GM23338 (cell line): Measurements from ENCODE around the gene ERH. TPM values are rescaled to one million over a fixed set of nuclear protein-coding genes. Genes with fewer than 3 reads are reported as not detected.
A peak's percentile ranks its signal among the peaks of the same experiment; 100 is the strongest.

Experiments used
- ATAC-seq: fragments of 200-7000 bp; cut with Tn5 transposase; 3 replicates; pipeline ENCODE4 v1.9.1; 2020
- DNase-seq: peaks from one replicate; pipeline ENCODE4 v3.0.0-alpha.2; 2015; ENCODE audit warnings: low spot score
- H2AFZ ChIP-seq: fragments of 200-600 bp; sonication (generic); 2 replicates; pipeline ENCODE4 v1.8.0; 2016; ENCODE audit warnings: antibody characterized with exemption, mild to moderate bottlenecking, moderate library complexity
- H3F3A ChIP-seq: fragments of 200-600 bp; sonication (generic); replicated peaks from 2 replicates; pipeline ENCODE4 v1.8.0; 2017; ENCODE audit warnings: antibody characterized with exemption, mixed run types, low read depth
- H3K27ac ChIP-seq: fragments of 200-600 bp; sonication (generic); 2 replicates; pipeline ENCODE4 v1.6.1; 2016; ENCODE audit warnings: low read depth
- H3K27me3 ChIP-seq: fragments of 200-600 bp; sonication (generic); 2 replicates; pipeline ENCODE4 v1.8.0; 2016; ENCODE audit warnings: mild to moderate bottlenecking, mixed run types, moderate library complexity; ENCODE audit not compliant: insufficient read depth
- H3K36me3 ChIP-seq: fragments of 200-600 bp; sonication (generic); 2 replicates; pipeline ENCODE4 v1.8.0; 2016; ENCODE audit warnings: mild to moderate bottlenecking; ENCODE audit not compliant: insufficient read depth
- H3K4me1 ChIP-seq: fragments of 200-600 bp; sonication (generic); 2 replicates; pipeline ENCODE4 v1.8.0; 2016; ENCODE audit warnings: mild to moderate bottlenecking, moderate library complexity; ENCODE audit not compliant: insufficient read depth
- H3K4me2 ChIP-seq: fragments of 200-600 bp; sonication (generic); 2 replicates; pipeline ENCODE4 v1.7.1; 2017; ENCODE audit warnings: mixed run types
- H3K4me3 ChIP-seq: fragments of 200-600 bp; sonication (generic); 2 replicates; pipeline ENCODE4 v1.6.1; 2016; ENCODE audit warnings: mixed run types
- H3K79me2 ChIP-seq: fragments of 200-600 bp; sonication (generic); replicated peaks from 2 replicates; pipeline ENCODE4 v1.8.0; 2017; ENCODE audit warnings: mild to moderate bottlenecking; ENCODE audit not compliant: insufficient read depth
- H3K9me2 ChIP-seq: fragments of 200-600 bp; sonication (generic); 2 replicates; pipeline ENCODE4 v1.8.0; 2017; ENCODE audit not compliant: insufficient read depth
- H4K20me1 ChIP-seq: fragments of 200-600 bp; sonication (generic); replicated peaks from 2 replicates; pipeline ENCODE4 v1.8.0; 2017; ENCODE audit warnings: mild to moderate bottlenecking; ENCODE audit not compliant: insufficient read depth
- H3K27ac Mint-ChIP-seq: 2 replicates; pipeline ENCODE4 v1.8.0; 2020; ENCODE audit warnings: inconsistent platforms, mild to moderate bottlenecking, moderate library complexity, mixed read lengths
- H3K27me3 Mint-ChIP-seq: 3 replicates; pipeline ENCODE4 v1.8.0; 2022; ENCODE audit warnings: low read depth, mild to moderate bottlenecking, moderate library complexity, mixed read lengths, inconsistent platforms; ENCODE audit not compliant: insufficient read depth, poor library complexity
- H3K36me3 Mint-ChIP-seq: 3 replicates; pipeline ENCODE4 v1.8.0; 2021; ENCODE audit warnings: low read depth, mild to moderate bottlenecking, inconsistent platforms, moderate library complexity, mixed read lengths
- H3K4me1 Mint-ChIP-seq: 3 replicates; pipeline ENCODE4 v1.8.0; 2020; ENCODE audit warnings: mild to moderate bottlenecking, inconsistent platforms, mixed read lengths
- H3K4me3 Mint-ChIP-seq: 3 replicates; pipeline ENCODE4 v1.8.0; 2021; ENCODE audit warnings: moderate library complexity, mild to moderate bottlenecking, inconsistent platforms, mixed read lengths
- H3K9me3 Mint-ChIP-seq: 3 replicates; pipeline ENCODE4 v1.8.0; 2020; ENCODE audit warnings: moderate library complexity, mild to moderate bottlenecking, inconsistent platforms, mixed read lengths
- CREB1 ChIP-seq: fragments of 250-450 bp; sonication (Bioruptor Pico); IDR thresholded peaks from 2 replicates; pipeline ENCODE4 v1.5.0; 2020; ENCODE audit warnings: low read depth, mild to moderate bottlenecking, moderate library complexity
- CTCF ChIP-seq, 2 experiments: fragments of 200-600 bp in 1 of 2; sonication (generic) in 1 of 2; conservative IDR thresholded peaks; 2 replicates each; pipeline versions ENCODE4 v1.5.1 to v1.6.1; 2016 to 2017; ENCODE audit warnings: antibody characterized with exemption in 2 of 2, low read depth in 2 of 2, mild to moderate bottlenecking in 2 of 2, moderate library complexity in 1 of 2
- POLR2AphosphoS5 ChIP-seq: IDR thresholded peaks from 2 replicates; pipeline ENCODE4 v1.6.1; 2016; ENCODE audit warnings: antibody characterized with exemption, low read depth
- STAT1 ChIP-seq: IDR thresholded peaks from one replicate; pipeline ENCODE4 v1.6.1; 2016; ENCODE audit warnings: antibody characterized with exemption; ENCODE audit not compliant: unreplicated experiment
- ZNF114 ChIP-seq: fragments of 250-450 bp; sonication (Bioruptor Pico); IDR thresholded peaks from 2 replicates; pipeline ENCODE4 v1.5.0; 2020; ENCODE audit warnings: mild to moderate bottlenecking, moderate library complexity
- polyA plus RNA-seq: library from polyadenylated mRNA; unstranded; fragments of >200 nt; fragmentation: Nextera tagmentation; extraction: Ambion mirVana; gene quantifications from 2 replicates; pipeline ENCODE4 v1.2.1, GENCODE V29; 2016
- total RNA-seq: library from RNA; depleted of rRNA; stranded (reverse); fragments of >200 nt; shearing (Covaris generic); gene quantifications from 2 replicates; pipeline ENCODE4 v1.2.3, GENCODE V29; 2014
- TF ChIP-seq, protein P1 (sequence below): IDR thresholded peaks from 2 replicates; pipeline ENCODE4 v1.6.1; 2016; ENCODE audit warnings: antibody characterized with exemption
- TF ChIP-seq, protein P2 (sequence below): fragments of 250-450 bp; sonication (Bioruptor Pico); IDR thresholded peaks from 2 replicates; pipeline ENCODE4 v1.5.0; 2020; ENCODE audit warnings: mild to moderate bottlenecking, moderate library complexity

The ERH gene
- total and polyA plus RNA-seq, 2 experiments from 2014 or later, result 188 to 545 TPM

- no peaks in the 10 kb centered on the region for H3F3A ChIP-seq
- peaks cover 24% of the 10 kb centered on the region; the same call in 2 of the 3 replicates for H3K36me3 Mint-ChIP-seq
- H3K4me2 ChIP-seq, result no peak overlapping the region
- TF ChIP-seq STAT1, result no peak
- no peaks in the 10 kb centered on the region for H3K27me3 ChIP-seq
- no peak overlapping the region for H3K4me3 Mint-ChIP-seq
- H4K20me1 ChIP-seq, result peaks cover 12% of the 10 kb centered on the region
- no peak overlapping the region for H3K27ac Mint-ChIP-seq
- ATAC-seq (no peak), DNase-seq (no peak)
- H3K36me3 ChIP-seq, result peaks cover 14% of the 10 kb centered on the region
- no peaks in the 10 kb centered on the region for H3K79me2 ChIP-seq
- H2AFZ ChIP-seq, result no peak overlapping the region
- no peaks in the 10 kb centered on the region for H3K9me2 ChIP-seq
- H3K4me1 ChIP-seq, result no peaks in the 10 kb centered on the region
- H3K4me3 ChIP-seq, result no peak overlapping the region
- no peak overlapping the region for H3K27ac ChIP-seq
- peaks cover 5% of the 10 kb centered on the region; the same call in 1 of the 3 replicates for H3K9me3 Mint-ChIP-seq
- peaks cover 2% of the 10 kb centered on the region; the same call in 1 of the 3 replicates for H3K4me1 Mint-ChIP-seq
- H3K27me3 Mint-ChIP-seq, result peaks cover 5% of the 10 kb centered on the region
These were observed 26.0 kb downstream of the ERH start for GRCh38 chr14:69372146-69372545.

DNA sequence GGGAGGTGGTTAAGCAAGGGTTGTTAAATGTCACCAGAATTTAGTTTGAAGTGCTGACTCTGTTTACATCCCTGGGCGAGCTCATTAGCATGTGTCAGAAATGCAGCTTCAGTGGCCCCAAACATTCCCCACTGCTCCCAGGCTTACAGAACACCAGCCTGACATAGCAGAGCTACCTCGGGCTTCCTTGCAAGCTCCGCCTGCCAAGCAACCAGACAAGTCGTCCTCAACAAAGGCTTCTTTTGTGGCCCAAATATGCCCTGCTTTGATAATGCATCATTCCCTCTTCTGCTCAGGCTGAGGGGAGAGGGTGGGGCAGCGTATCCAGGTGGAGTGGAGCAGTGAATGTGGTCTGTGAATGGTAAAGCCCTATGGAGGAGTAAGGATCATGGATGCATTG lies 28.0 kb downstream of the ERH start:
- Mint-ChIP-seq H3K27me3 (peaks cover 2% of the 10 kb centered on the region), H3K27ac (no peak overlapping the region), H3K9me3 (no peaks in the 10 kb centered on the region), H3K36me3 (peaks cover 4% of the 10 kb centered on the region; the same call in 1 of the 3 replicates), H3K4me1 (peaks cover 2% of the 10 kb centered on the region; the same call in 1 of the 3 replicates), H3K4me3 (no peak overlapping the region)
- Histone ChIP-seq H2AFZ (no peak overlapping the region), H4K20me1 (peaks cover 7% of the 10 kb centered on the region), H3F3A (no peaks in the 10 kb centered on the region), H3K9me2 (no peaks in the 10 kb centered on the region), H3K36me3 (no peaks in the 10 kb centered on the region; the same call in 1 of the 2 replicates), H3K4me1 (no peaks in the 10 kb centered on the region), H3K27me3 (no peaks in the 10 kb centered on the region), H3K4me3 (no peak overlapping the region), H3K79me2 (no peaks in the 10 kb centered on the region), H3K4me2 (no peak overlapping the region), H3K27ac (no peak overlapping the region)
- ATAC-seq, result peak; percentile 62
- TF ChIP-seq STAT1, result no peak
- TF ChIP-seq, protein P1, sequence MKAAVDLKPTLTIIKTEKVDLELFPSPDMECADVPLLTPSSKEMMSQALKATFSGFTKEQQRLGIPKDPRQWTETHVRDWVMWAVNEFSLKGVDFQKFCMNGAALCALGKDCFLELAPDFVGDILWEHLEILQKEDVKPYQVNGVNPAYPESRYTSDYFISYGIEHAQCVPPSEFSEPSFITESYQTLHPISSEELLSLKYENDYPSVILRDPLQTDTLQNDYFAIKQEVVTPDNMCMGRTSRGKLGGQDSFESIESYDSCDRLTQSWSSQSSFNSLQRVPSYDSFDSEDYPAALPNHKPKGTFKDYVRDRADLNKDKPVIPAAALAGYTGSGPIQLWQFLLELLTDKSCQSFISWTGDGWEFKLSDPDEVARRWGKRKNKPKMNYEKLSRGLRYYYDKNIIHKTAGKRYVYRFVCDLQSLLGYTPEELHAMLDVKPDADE, result no peak
- TF ChIP-seq, protein P2, sequence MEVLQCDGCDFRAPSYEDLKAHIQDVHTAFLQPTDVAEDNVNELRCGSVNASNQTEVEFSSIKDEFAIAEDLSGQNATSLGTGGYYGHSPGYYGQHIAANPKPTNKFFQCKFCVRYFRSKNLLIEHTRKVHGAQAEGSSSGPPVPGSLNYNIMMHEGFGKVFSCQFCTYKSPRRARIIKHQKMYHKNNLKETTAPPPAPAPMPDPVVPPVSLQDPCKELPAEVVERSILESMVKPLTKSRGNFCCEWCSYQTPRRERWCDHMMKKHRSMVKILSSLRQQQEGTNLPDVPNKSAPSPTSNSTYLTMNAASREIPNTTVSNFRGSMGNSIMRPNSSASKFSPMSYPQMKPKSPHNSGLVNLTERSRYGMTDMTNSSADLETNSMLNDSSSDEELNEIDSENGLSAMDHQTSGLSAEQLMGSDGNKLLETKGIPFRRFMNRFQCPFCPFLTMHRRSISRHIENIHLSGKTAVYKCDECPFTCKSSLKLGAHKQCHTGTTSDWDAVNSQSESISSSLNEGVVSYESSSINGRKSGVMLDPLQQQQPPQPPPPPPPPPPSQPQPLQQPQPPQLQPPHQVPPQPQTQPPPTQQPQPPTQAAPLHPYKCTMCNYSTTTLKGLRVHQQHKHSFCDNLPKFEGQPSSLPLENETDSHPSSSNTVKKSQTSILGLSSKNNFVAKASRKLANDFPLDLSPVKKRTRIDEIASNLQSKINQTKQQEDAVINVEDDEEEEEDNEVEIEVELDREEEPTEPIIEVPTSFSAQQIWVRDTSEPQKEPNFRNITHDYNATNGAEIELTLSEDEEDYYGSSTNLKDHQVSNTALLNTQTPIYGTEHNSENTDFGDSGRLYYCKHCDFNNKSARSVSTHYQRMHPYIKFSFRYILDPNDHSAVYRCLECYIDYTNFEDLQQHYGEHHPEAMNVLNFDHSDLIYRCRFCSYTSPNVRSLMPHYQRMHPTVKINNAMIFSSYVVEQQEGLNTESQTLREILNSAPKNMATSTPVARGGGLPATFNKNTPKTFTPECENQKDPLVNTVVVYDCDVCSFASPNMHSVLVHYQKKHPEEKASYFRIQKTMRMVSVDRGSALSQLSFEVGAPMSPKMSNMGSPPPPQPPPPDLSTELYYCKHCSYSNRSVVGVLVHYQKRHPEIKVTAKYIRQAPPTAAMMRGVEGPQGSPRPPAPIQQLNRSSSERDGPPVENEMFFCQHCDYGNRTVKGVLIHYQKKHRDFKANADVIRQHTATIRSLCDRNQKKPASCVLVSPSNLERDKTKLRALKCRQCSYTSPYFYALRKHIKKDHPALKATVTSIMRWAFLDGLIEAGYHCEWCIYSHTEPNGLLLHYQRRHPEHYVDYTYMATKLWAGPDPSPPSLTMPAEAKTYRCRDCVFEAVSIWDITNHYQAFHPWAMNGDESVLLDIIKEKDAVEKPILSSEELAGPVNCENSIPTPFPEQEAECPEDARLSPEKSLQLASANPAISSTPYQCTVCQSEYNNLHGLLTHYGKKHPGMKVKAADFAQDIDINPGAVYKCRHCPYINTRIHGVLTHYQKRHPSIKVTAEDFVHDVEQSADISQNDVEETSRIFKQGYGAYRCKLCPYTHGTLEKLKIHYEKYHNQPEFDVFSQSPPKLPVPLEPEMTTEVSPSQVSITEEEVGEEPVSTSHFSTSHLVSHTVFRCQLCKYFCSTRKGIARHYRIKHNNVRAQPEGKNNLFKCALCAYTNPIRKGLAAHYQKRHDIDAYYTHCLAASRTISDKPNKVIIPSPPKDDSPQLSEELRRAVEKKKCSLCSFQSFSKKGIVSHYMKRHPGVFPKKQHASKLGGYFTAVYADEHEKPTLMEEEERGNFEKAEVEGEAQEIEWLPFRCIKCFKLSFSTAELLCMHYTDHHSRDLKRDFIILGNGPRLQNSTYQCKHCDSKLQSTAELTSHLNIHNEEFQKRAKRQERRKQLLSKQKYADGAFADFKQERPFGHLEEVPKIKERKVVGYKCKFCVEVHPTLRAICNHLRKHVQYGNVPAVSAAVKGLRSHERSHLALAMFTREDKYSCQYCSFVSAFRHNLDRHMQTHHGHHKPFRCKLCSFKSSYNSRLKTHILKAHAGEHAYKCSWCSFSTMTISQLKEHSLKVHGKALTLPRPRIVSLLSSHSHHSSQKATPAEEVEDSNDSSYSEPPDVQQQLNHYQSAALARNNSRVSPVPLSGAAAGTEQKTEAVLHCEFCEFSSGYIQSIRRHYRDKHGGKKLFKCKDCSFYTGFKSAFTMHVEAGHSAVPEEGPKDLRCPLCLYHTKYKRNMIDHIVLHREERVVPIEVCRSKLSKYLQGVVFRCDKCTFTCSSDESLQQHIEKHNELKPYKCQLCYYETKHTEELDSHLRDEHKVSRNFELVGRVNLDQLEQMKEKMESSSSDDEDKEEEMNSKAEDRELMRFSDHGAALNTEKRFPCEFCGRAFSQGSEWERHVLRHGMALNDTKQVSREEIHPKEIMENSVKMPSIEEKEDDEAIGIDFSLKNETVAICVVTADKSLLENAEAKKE (CRISPR knock-in tag), result no peak
- TF ChIP-seq POLR2AphosphoS5, result no peak
- TF ChIP-seq CREB1, result no peak
- TF ChIP-seq CTCF (conservative IDR thresholded peaks at IDR 0.05; ENCODE audit: low read depth in 2 of 2), result no peak
- no peak for TF ChIP-seq ZNF114
- DNase-seq, result peak; percentile 38
